WTC11 (cell line): Measurements from ENCODE around the gene RADX. TPM values are rescaled to one million over a fixed set of nuclear protein-coding genes. Genes with fewer than 3 reads are reported as not detected.

Experiments used
- ATAC-seq: fragments of 200-7000 bp; cut with Tn5 transposase; 2 replicates; pipeline ENCODE4 v1.10.0; 2021; ENCODE audit warnings: mild to moderate bottlenecking, moderate library complexity
- CTCF ChIA-PET: fragments of 300-600 bp; sonication (Branson Sonifier 250); formaldehyde crosslinking; loops from one replicate; lab custom pipeline; 2021; ENCODE audit warnings: antibody characterized with exemption; lab: Charles Lee
- POLR2A ChIA-PET: fragments of 350-600 bp; sonication (Branson Sonifier 250); formaldehyde crosslinking; loops from one replicate; lab custom pipeline; 2021; ENCODE audit warnings: antibody characterized with exemption; lab: Charles Lee
- DNase-seq: peaks from one replicate; pipeline ENCODE4 v3.0.0; 2021; ENCODE audit warnings: low spot score
- H3K27ac Mint-ChIP-seq: 2 replicates; pipeline ENCODE4 v1.8.0; 2021; ENCODE audit warnings: mixed read lengths
- H3K27me3 Mint-ChIP-seq: 2 replicates; pipeline ENCODE4 v1.8.0; 2021; ENCODE audit warnings: low read depth, mild to moderate bottlenecking, moderate library complexity, mixed read lengths
- H3K36me3 Mint-ChIP-seq: 2 replicates; pipeline ENCODE4 v1.8.0; 2021; ENCODE audit warnings: mixed read lengths
- H3K4me1 Mint-ChIP-seq: 2 replicates; pipeline ENCODE4 v1.8.0; 2022; ENCODE audit warnings: mixed read lengths
- H3K4me3 Mint-ChIP-seq: 2 replicates; pipeline ENCODE4 v1.8.0; 2021; ENCODE audit warnings: mild to moderate bottlenecking, moderate library complexity, mixed read lengths
- H3K9me3 Mint-ChIP-seq: 2 replicates; pipeline ENCODE4 v1.8.0; 2021; ENCODE audit warnings: mixed read lengths
- ATF1 ChIP-seq: sonication (generic); formaldehyde crosslinking; IDR thresholded peaks from 2 replicates; pipeline ENCODE4 v1.8.1; 2023; ENCODE audit warnings: mild to moderate bottlenecking, moderate library complexity, missing genetic modification reagents
- CTCF ChIP-seq: fragments of 200-600 bp; IDR thresholded peaks from 2 replicates; pipeline ENCODE4 v1.8.0; 2022; ENCODE audit warnings: antibody characterized with exemption
- EMX1 ChIP-seq: fragments of 250-450 bp; sonication (Bioruptor Pico); IDR thresholded peaks from 2 replicates; pipeline ENCODE4 v1.8.0; 2021; ENCODE audit warnings: mild to moderate bottlenecking
- ESRRA ChIP-seq: sonication (generic); formaldehyde crosslinking; IDR thresholded peaks from 2 replicates; pipeline ENCODE4 v1.8.1; 2022; ENCODE audit warnings: mild to moderate bottlenecking, missing genetic modification reagents, borderline replicate concordance
- MYBL2 ChIP-seq: sonication (generic); formaldehyde crosslinking; IDR thresholded peaks from 2 replicates; pipeline ENCODE4 v1.8.1; 2023; ENCODE audit warnings: mild to moderate bottlenecking, moderate library complexity, missing genetic modification reagents
- PRRX2 ChIP-seq: fragments of 250-450 bp; sonication (Bioruptor Pico); IDR thresholded peaks from 2 replicates; pipeline ENCODE4 v1.8.0; 2021; ENCODE audit warnings: mild to moderate bottlenecking
- RORB ChIP-seq: fragments of 250-450 bp; sonication (Bioruptor Pico); IDR thresholded peaks from 2 replicates; pipeline ENCODE4 v1.9.0; 2021; ENCODE audit warnings: mild to moderate bottlenecking
- ZNF232 ChIP-seq: sonication (generic); formaldehyde crosslinking; IDR thresholded peaks from 2 replicates; pipeline ENCODE4 v1.8.0; 2022; ENCODE audit warnings: mild to moderate bottlenecking, missing genetic modification reagents
- ZNF281 ChIP-seq: sonication (generic); formaldehyde crosslinking; IDR thresholded peaks from 2 replicates; pipeline ENCODE4 v1.8.0; 2023; ENCODE audit warnings: mild to moderate bottlenecking, missing genetic modification reagents
- ZNF416 ChIP-seq: fragments of 250-450 bp; sonication (Bioruptor Pico); IDR thresholded peaks from 2 replicates; pipeline ENCODE4 v1.9.0; 2021; ENCODE audit warnings: mild to moderate bottlenecking, inconsistent platforms
- ZNF425 ChIP-seq: fragments of 250-450 bp; sonication (Bioruptor Pico); conservative IDR thresholded peaks from 2 replicates; pipeline ENCODE4 v1.9.0; 2021; ENCODE audit warnings: mild to moderate bottlenecking
- total RNA-seq: library from RNA; stranded (reverse); gene quantifications from 3 replicates; pipeline ENCODE4 v1.2.3, GENCODE V29; 2021
- TF ChIP-seq, protein P1 (sequence below): sonication (generic); formaldehyde crosslinking; IDR thresholded peaks from 2 replicates; pipeline ENCODE4 v1.8.0; 2022; ENCODE audit warnings: mild to moderate bottlenecking, missing genetic modification reagents
- TF ChIP-seq, protein P2 (sequence below): fragments of 250-450 bp; sonication (Bioruptor Pico); IDR thresholded peaks from 2 replicates; pipeline ENCODE4 v1.9.0; 2021; ENCODE audit warnings: moderate library complexity, mild to moderate bottlenecking, inconsistent platforms, borderline replicate concordance
- TF ChIP-seq, protein P3 (sequence below): sonication (generic); formaldehyde crosslinking; conservative IDR thresholded peaks from 2 replicates; pipeline ENCODE4 v1.8.1; 2023; ENCODE audit warnings: mild to moderate bottlenecking, low read depth, missing genetic modification reagents, moderate library complexity
- TF ChIP-seq, protein P4 (sequence below): sonication (generic); formaldehyde crosslinking; IDR thresholded peaks from 2 replicates; pipeline ENCODE4 v1.8.0; 2022; ENCODE audit warnings: mild to moderate bottlenecking, missing genetic modification reagents
- TF ChIP-seq, protein P5 (sequence below): sonication (generic); formaldehyde crosslinking; IDR thresholded peaks from 2 replicates; pipeline ENCODE4 v1.8.1; 2023; ENCODE audit warnings: mild to moderate bottlenecking, missing genetic modification reagents, borderline replicate concordance

Gene RADX
- total RNA-seq, 1 experiment from 2014 or later: 4.4 TPM

GRCh38 chrX:106615041-106615440 is 3.3 kb downstream of the RADX start:
- Mint-ChIP-seq H3K4me1 (peaks cover 23% of the 10 kb centered on the region), H3K9me3 (no peaks in the 10 kb centered on the region), H3K27me3 (peaks cover 12% of the 10 kb centered on the region), H3K4me3 (no peak overlapping the region; the same call in 1 of the 2 replicates)
- DNase-seq: no peak
- CTCF ChIA-PET: interaction anchor here (0.6 kb wide), 1 partner anchor 147 kb away, joined by 3 read pairs; no protein-coding TSS in a partner anchor
- TF ChIP-seq ATF1 (CRISPR knock-in tag) (no peak), EMX1 (CRISPR knock-in tag) (no peak), CTCF (no peak), ZNF425 (CRISPR knock-in tag) (no peak), ZNF232 (CRISPR knock-in tag) (no peak), RORB (CRISPR knock-in tag) (no peak), PRRX2 (CRISPR knock-in tag) (no peak), ZNF416 (CRISPR knock-in tag) (no peak), MYBL2 (no peak), ZNF281 (CRISPR knock-in tag) (no peak), ESRRA (CRISPR knock-in tag) (no peak)
- TF ChIP-seq, protein P1, sequence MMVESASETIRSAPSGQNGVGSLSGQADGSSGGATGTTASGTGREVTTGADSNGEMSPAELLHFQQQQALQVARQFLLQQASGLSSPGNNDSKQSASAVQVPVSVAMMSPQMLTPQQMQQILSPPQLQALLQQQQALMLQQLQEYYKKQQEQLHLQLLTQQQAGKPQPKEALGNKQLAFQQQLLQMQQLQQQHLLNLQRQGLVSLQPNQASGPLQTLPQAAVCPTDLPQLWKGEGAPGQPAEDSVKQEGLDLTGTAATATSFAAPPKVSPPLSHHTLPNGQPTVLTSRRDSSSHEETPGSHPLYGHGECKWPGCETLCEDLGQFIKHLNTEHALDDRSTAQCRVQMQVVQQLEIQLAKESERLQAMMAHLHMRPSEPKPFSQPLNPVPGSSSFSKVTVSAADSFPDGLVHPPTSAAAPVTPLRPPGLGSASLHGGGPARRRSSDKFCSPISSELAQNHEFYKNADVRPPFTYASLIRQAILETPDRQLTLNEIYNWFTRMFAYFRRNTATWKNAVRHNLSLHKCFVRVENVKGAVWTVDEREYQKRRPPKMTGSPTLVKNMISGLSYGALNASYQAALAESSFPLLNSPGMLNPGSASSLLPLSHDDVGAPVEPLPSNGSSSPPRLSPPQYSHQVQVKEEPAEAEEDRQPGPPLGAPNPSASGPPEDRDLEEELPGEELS (CRISPR knock-in tag): no peak
- TF ChIP-seq, protein P2, sequence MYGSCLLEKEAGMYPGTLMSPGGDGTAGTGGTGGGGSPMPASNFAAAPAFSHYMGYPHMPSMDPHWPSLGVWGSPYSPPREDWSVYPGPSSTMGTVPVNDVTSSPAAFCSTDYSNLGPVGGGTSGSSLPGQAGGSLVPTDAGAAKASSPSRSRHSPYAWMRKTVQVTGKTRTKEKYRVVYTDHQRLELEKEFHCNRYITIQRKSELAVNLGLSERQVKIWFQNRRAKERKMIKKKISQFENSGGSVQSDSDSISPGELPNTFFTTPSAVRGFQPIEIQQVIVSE (CRISPR knock-in tag): no peak
- TF ChIP-seq, protein P3, sequence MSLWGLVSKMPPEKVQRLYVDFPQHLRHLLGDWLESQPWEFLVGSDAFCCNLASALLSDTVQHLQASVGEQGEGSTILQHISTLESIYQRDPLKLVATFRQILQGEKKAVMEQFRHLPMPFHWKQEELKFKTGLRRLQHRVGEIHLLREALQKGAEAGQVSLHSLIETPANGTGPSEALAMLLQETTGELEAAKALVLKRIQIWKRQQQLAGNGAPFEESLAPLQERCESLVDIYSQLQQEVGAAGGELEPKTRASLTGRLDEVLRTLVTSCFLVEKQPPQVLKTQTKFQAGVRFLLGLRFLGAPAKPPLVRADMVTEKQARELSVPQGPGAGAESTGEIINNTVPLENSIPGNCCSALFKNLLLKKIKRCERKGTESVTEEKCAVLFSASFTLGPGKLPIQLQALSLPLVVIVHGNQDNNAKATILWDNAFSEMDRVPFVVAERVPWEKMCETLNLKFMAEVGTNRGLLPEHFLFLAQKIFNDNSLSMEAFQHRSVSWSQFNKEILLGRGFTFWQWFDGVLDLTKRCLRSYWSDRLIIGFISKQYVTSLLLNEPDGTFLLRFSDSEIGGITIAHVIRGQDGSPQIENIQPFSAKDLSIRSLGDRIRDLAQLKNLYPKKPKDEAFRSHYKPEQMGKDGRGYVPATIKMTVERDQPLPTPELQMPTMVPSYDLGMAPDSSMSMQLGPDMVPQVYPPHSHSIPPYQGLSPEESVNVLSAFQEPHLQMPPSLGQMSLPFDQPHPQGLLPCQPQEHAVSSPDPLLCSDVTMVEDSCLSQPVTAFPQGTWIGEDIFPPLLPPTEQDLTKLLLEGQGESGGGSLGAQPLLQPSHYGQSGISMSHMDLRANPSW (CRISPR knock-in tag): no peak
- TF ChIP-seq, protein P4, sequence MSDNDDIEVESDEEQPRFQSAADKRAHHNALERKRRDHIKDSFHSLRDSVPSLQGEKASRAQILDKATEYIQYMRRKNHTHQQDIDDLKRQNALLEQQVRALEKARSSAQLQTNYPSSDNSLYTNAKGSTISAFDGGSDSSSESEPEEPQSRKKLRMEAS (CRISPR knock-in tag): no peak
- TF ChIP-seq, protein P5, sequence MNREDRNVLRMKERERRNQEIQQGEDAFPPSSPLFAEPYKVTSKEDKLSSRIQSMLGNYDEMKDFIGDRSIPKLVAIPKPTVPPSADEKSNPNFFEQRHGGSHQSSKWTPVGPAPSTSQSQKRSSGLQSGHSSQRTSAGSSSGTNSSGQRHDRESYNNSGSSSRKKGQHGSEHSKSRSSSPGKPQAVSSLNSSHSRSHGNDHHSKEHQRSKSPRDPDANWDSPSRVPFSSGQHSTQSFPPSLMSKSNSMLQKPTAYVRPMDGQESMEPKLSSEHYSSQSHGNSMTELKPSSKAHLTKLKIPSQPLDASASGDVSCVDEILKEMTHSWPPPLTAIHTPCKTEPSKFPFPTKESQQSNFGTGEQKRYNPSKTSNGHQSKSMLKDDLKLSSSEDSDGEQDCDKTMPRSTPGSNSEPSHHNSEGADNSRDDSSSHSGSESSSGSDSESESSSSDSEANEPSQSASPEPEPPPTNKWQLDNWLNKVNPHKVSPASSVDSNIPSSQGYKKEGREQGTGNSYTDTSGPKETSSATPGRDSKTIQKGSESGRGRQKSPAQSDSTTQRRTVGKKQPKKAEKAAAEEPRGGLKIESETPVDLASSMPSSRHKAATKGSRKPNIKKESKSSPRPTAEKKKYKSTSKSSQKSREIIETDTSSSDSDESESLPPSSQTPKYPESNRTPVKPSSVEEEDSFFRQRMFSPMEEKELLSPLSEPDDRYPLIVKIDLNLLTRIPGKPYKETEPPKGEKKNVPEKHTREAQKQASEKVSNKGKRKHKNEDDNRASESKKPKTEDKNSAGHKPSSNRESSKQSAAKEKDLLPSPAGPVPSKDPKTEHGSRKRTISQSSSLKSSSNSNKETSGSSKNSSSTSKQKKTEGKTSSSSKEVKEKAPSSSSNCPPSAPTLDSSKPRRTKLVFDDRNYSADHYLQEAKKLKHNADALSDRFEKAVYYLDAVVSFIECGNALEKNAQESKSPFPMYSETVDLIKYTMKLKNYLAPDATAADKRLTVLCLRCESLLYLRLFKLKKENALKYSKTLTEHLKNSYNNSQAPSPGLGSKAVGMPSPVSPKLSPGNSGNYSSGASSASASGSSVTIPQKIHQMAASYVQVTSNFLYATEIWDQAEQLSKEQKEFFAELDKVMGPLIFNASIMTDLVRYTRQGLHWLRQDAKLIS: no peak
- TF ChIP-seq, all 79 proteins: peak for 0
- no peaks in the 10 kb centered on the region for H3K36me3 Mint-ChIP-seq
- no peak overlapping the region for H3K27ac Mint-ChIP-seq
- POLR2A ChIA-PET: no interaction called here
- ATAC-seq: no peak
